Caco-2 (cell line): Measurements from ENCODE around the gene HMCN1. TPM values are rescaled to one million over a fixed set of nuclear protein-coding genes. Genes with fewer than 3 reads are reported as not detected.

Source experiments
- BruUV-seq: library from RNA; stranded (reverse); fragments of 400-500 nt; replicated peaks from 2 replicates; lab custom pipeline; 2021; lab: Mats Ljungman, UMichigan
- CTCF ChIA-PET: fragments of 300-600 bp; sonication (Branson Sonifier 250); formaldehyde crosslinking; loops from one replicate; lab custom pipeline; 2022; ENCODE audit warnings: antibody characterized with exemption; lab: Charles Lee
- POLR2A ChIA-PET: fragments of 300-600 bp; sonication (Branson Sonifier 250); formaldehyde crosslinking; loops from one replicate; lab custom pipeline; 2022; ENCODE audit warnings: antibody characterized with exemption; lab: Charles Lee
- DNase-seq, 2 experiments: peaks; one replicate each; pipeline versions ENCODE4 v3.0.0 to v3.0.0-alpha.2; 2020 to 2022
- H3K27me3 ChIP-seq: replicated peaks from 2 replicates; pipeline ENCODE4 v1.6.0; 2011; ENCODE audit warnings: low read length; ENCODE audit not compliant: control insufficient read depth, insufficient read depth
- H3K36me3 ChIP-seq: 2 replicates; pipeline ENCODE4 v1.5.1; 2011; ENCODE audit warnings: low read length; ENCODE audit not compliant: control insufficient read depth, insufficient read depth
- H3K4me1 ChIP-seq: fragments of 250-450 bp; sonication (Bioruptor Pico); 2 replicates; pipeline ENCODE4 v1.5.1; 2020; ENCODE audit warnings: mild to moderate bottlenecking
- H3K4me3 ChIP-seq: 2 replicates; pipeline ENCODE4 v1.5.1; 2011; ENCODE audit warnings: low read depth, mild to moderate bottlenecking, control low read depth, low read length
- H3K9me3 ChIP-seq: fragments of 250-450 bp; sonication (Bioruptor Pico); 2 replicates; pipeline ENCODE4 v1.5.1; 2020; ENCODE audit warnings: mild to moderate bottlenecking, moderate library complexity
- H3K27ac Mint-ChIP-seq: one replicate; pipeline ENCODE4 v1.8.0; 2022; ENCODE audit warnings: mixed read lengths; ENCODE audit not compliant: unreplicated experiment
- H3K27me3 Mint-ChIP-seq: one replicate; pipeline ENCODE4 v1.8.0; 2022; ENCODE audit warnings: mixed read lengths; ENCODE audit not compliant: insufficient read depth, unreplicated experiment
- H3K36me3 Mint-ChIP-seq: one replicate; pipeline ENCODE4 v1.8.0; 2022; ENCODE audit warnings: mild to moderate bottlenecking, mixed read lengths; ENCODE audit not compliant: insufficient read depth, unreplicated experiment
- H3K4me1 Mint-ChIP-seq: one replicate; pipeline ENCODE4 v1.8.0; 2022; ENCODE audit warnings: low read depth, mixed read lengths; ENCODE audit not compliant: unreplicated experiment
- H3K4me3 Mint-ChIP-seq: one replicate; pipeline ENCODE4 v1.8.0; 2022; ENCODE audit warnings: mild to moderate bottlenecking, moderate library complexity, mixed read lengths; ENCODE audit not compliant: unreplicated experiment
- H3K9me3 Mint-ChIP-seq: one replicate; pipeline ENCODE4 v1.8.0; 2022; ENCODE audit warnings: mixed read lengths; ENCODE audit not compliant: unreplicated experiment
- intact Hi-C: fragments of 100-400 bp; cut with micrococcal nuclease; formaldehyde crosslinking; loops from one replicate; pipeline ENCODE4 v1.10.0; 2022; ENCODE audit not compliant: unreplicated experiment
- total RNA-seq: library from RNA; stranded (reverse); gene quantifications from 2 replicates; pipeline ENCODE4 v1.2.3, GENCODE V29; 2022
- TF ChIP-seq, protein P1 (sequence below), 2 experiments: fragments of 200-600 bp in 1 of 2; IDR thresholded peaks; 1 replicate in 1 of 2; 2 replicates in 1 of 2; pipeline versions ENCODE4 v1.5.1 to v1.8.0; 2011 to 2022; ENCODE audit warnings: antibody characterized with exemption in 1 of 2, control low read depth in 1 of 2, inconsistent platforms in 1 of 2, low read depth in 1 of 2, low read length in 1 of 2, mild to moderate bottlenecking in 1 of 2, moderate library complexity in 1 of 2; ENCODE audit not compliant: insufficient read depth in 1 of 2, severe bottlenecking in 1 of 2, unreplicated experiment in 1 of 2

HMCN1 gene
- total RNA-seq, 1 experiment from 2014 or later: 0.02 TPM

DNA sequence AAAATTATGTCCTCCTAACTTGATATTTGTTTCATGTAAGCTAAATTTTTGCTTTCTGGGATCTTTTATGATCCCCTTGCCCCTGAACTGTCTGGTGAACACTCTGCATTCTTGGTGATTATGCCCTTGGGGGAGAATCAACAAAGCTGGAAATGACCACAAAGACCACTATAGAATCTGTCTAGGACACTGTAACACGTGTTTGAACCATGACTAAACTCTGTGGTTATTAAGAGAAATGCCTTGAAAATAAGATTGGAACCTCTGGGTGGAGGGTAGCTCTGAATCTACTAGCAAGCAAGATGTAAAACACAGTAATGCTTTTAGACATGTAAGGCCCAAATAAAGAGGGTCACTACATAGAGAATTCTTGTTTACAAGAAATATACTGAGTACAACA, 237.5 kb downstream of the HMCN1 start:
- Mint-ChIP-seq H3K36me3 (no peaks in the 10 kb centered on the region), H3K4me3 (no peak overlapping the region), H3K9me3 (no peaks in the 10 kb centered on the region), H3K27ac (no peak overlapping the region), H3K27me3 (peaks cover 3% of the 10 kb centered on the region), H3K4me1 (no peaks in the 10 kb centered on the region)
- intact Hi-C loops: no loop called here
- BruUV-seq: no TSS peak
- ChIA-PET CTCF (no interaction called here), POLR2A (no interaction called here)
- H3K9me3 ChIP-seq: no peaks in the 10 kb centered on the region
- H3K36me3 ChIP-seq: no peaks in the 10 kb centered on the region
- TF ChIP-seq, protein P1, sequence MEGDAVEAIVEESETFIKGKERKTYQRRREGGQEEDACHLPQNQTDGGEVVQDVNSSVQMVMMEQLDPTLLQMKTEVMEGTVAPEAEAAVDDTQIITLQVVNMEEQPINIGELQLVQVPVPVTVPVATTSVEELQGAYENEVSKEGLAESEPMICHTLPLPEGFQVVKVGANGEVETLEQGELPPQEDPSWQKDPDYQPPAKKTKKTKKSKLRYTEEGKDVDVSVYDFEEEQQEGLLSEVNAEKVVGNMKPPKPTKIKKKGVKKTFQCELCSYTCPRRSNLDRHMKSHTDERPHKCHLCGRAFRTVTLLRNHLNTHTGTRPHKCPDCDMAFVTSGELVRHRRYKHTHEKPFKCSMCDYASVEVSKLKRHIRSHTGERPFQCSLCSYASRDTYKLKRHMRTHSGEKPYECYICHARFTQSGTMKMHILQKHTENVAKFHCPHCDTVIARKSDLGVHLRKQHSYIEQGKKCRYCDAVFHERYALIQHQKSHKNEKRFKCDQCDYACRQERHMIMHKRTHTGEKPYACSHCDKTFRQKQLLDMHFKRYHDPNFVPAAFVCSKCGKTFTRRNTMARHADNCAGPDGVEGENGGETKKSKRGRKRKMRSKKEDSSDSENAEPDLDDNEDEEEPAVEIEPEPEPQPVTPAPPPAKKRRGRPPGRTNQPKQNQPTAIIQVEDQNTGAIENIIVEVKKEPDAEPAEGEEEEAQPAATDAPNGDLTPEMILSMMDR (IDR thresholded peaks at IDR 0.05; ENCODE audit: insufficient read depth in 1 of 2, low read depth in 1 of 2, low read length in 1 of 2, severe bottlenecking in 1 of 2, unreplicated experiment in 1 of 2): no peak
- DNase-seq: no peak
- no peaks in the 10 kb centered on the region for H3K4me1 ChIP-seq
- H3K27me3 ChIP-seq: no peaks in the 10 kb centered on the region
- no peak overlapping the region for H3K4me3 ChIP-seq

DNA sequence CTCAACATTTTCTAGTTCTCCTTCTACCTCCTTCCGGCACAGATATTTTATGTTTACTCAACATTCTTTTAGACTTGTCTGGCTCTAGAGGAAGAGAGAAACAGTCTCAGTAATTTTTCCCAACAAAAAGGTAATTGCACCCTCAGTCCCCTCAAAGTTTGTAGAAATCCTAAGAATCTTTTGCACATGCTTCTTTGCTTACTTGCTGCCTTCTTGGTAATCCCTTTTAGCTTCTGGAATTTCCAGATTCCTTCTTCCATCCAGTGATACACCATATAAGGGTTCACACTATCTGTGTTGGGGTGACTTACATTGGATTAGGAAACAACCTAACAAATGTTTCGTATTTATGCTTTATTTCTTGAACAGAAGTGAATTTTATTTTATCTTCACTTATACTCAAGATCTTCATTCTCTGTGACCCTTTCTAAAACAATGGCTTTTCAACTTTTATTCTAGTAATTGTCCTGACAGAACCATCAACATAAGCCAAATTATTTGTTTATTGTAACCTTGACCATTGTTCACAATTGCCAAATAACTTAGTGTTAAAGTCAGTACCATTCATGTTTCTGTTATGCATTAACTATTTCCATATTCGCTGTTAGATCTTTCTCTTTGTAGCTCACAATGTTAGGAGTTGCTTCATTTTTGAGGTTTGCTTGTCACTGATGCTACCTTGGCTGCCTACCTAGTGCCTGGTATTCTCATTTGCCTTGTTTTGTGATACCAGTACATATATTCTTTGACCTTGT, 238.1 kb downstream of the HMCN1 start:
- intact Hi-C loops: no loop called here
- POLR2A ChIA-PET: no interaction called here
- Histone ChIP-seq H3K4me3 (no peak overlapping the region), H3K9me3 (no peaks in the 10 kb centered on the region), H3K4me1 (no peaks in the 10 kb centered on the region), H3K36me3 (no peaks in the 10 kb centered on the region), H3K27me3 (no peaks in the 10 kb centered on the region)
- H3K4me3 Mint-ChIP-seq: no peak overlapping the region
- BruUV-seq: no TSS peak
- no peaks in the 10 kb centered on the region for H3K36me3 Mint-ChIP-seq
- H3K27me3 Mint-ChIP-seq: peaks cover 3% of the 10 kb centered on the region
- TF ChIP-seq, protein P1 (IDR thresholded peaks at IDR 0.05; ENCODE audit: insufficient read depth in 1 of 2, low read depth in 1 of 2, low read length in 1 of 2, severe bottlenecking in 1 of 2, unreplicated experiment in 1 of 2): no peak
- CTCF ChIA-PET: no interaction called here
- no peak for DNase-seq
- no peaks in the 10 kb centered on the region for H3K9me3 Mint-ChIP-seq
- no peak overlapping the region for H3K27ac Mint-ChIP-seq
- H3K4me1 Mint-ChIP-seq: no peaks in the 10 kb centered on the region

DNA sequence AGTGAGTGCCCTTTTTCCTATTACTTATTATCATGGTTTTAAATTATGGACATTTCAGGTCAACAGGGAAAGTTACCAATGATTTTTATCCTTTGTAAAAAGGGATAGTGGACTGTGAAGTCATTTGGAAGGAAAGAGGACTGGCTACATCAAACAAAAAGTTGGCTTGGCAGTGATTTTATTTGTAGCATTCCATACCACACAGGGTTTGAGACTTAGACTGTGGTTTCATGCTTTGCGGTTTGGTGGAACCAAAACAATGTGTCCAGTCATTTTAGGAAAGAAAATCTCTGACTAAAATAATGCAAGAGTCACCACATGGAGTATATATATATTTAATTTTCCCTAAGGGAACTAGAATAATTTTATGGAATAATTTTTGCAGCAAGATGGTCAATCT, 239.5 kb downstream of the HMCN1 start:
- CTCF ChIA-PET: no interaction called here
- intact Hi-C loops: no loop called here
- no peak overlapping the region for H3K4me3 ChIP-seq
- no peaks in the 10 kb centered on the region for H3K27me3 ChIP-seq
- H3K4me1 ChIP-seq: no peaks in the 10 kb centered on the region
- Mint-ChIP-seq H3K27ac (no peak overlapping the region), H3K27me3 (peaks cover 3% of the 10 kb centered on the region), H3K4me3 (no peak overlapping the region), H3K9me3 (no peaks in the 10 kb centered on the region), H3K36me3 (no peaks in the 10 kb centered on the region), H3K4me1 (no peaks in the 10 kb centered on the region)
- TF ChIP-seq, protein P1 (IDR thresholded peaks at IDR 0.05; ENCODE audit: insufficient read depth in 1 of 2, low read depth in 1 of 2, low read length in 1 of 2, severe bottlenecking in 1 of 2, unreplicated experiment in 1 of 2): no peak
- DNase-seq: no peak
- no peaks in the 10 kb centered on the region for H3K36me3 ChIP-seq
- BruUV-seq: no TSS peak
- POLR2A ChIA-PET: no interaction called here
- H3K9me3 ChIP-seq: no peaks in the 10 kb centered on the region
